ENCODE results near the gene SMARCAL1.

SMARCAL1 gene

GRCh38 chr2:216392945-216393840 is 19.1 kb upstream of the SMARCAL1 start:
- DNase-seq: no peak

- DNase-seq: no peak
Measured at GRCh38 chr2:216394881-216395280, 17.4 kb upstream of the SMARCAL1 start.

GRCh38 chr2:216399621-216400020 is 12.7 kb upstream of the SMARCAL1 start:
- no peak for DNase-seq

- no peak for DNase-seq
Measured at GRCh38 chr2:216402751-216403150, 9.5 kb upstream of the SMARCAL1 start.

GRCh38 chr2:216404010-216404618 is 8.2 kb upstream of the SMARCAL1 start:
- peak; percentile 59 for DNase-seq

GRCh38 chr2:216405588-216405987 is 6.7 kb upstream of the SMARCAL1 start:
- no peak for DNase-seq

- no peak for DNase-seq
Measured at GRCh38 chr2:216406826-216407225, 5.5 kb upstream of the SMARCAL1 start.

- DNase-seq: no peak
Measured at GRCh38 chr2:216408426-216409290, 3.6 kb upstream of the SMARCAL1 start.

GRCh38 chr2:216410550-216410949 is 1.7 kb upstream of the SMARCAL1 start:
- DNase-seq: no peak

GRCh38 chr2:216413882-216414281 is 1.6 kb downstream of the SMARCAL1 start:
- DNase-seq: no peak

GRCh38 chr2:216414772-216415319 is 2.6 kb downstream of the SMARCAL1 start:
- no peak for DNase-seq

- DNase-seq: no peak
Measured at GRCh38 chr2:216415541-216415940, 3.3 kb downstream of the SMARCAL1 start.

- no peak for DNase-seq
Measured at GRCh38 chr2:216416571-216417307, 4.5 kb downstream of the SMARCAL1 start.

- DNase-seq: no peak
Measured at GRCh38 chr2:216418981-216419380, 6.7 kb downstream of the SMARCAL1 start.

- DNase-seq: no peak
Measured at GRCh38 chr2:216420367-216421101, 8.2 kb downstream of the SMARCAL1 start.

GRCh38 chr2:216423071-216423470 is 10.8 kb downstream of the SMARCAL1 start:
- no peak for DNase-seq

GRCh38 chr2:216424274-216424673 is 12.0 kb downstream of the SMARCAL1 start:
- no peak for DNase-seq

GRCh38 chr2:216425008-216425787 is 12.9 kb downstream of the SMARCAL1 start:
- DNase-seq: no peak

GRCh38 chr2:216426166-216426777 is 14.0 kb downstream of the SMARCAL1 start:
- no peak for DNase-seq

- no peak for DNase-seq
Measured at GRCh38 chr2:216426938-216427337, 14.7 kb downstream of the SMARCAL1 start.
